Epidermal melanocyte (primary cell): Measurements from ENCODE around the gene FAM151B.
"Not testable (repeated sequence)": the region's sequence is repeated elsewhere in the genome, so short reads cannot be mapped to it uniquely, and the experiment has no call there.

ENCODE experiments used
- DNase-seq: peaks from one replicate; pipeline ENCODE4 v3.0.0; 2011; ENCODE audit warnings: low spot score; ENCODE audit not compliant: insufficient read length

FAM151B gene

GRCh38 chr5:80503641-80504040, 15.7 kb downstream of the FAM151B start:
- DNase-seq, result no peak

GRCh38 chr5:80504833-80505232, 16.9 kb downstream of the FAM151B start:
- DNase-seq, result no peak

GRCh38 chr5:80507663-80508062, 19.8 kb downstream of the FAM151B start:
- DNase-seq, result no peak

- DNase-seq, result no peak
These were observed 20.9 kb downstream of the FAM151B start for GRCh38 chr5:80508844-80509243.

- DNase-seq, result no peak
These were observed 21.5 kb downstream of the FAM151B start for GRCh38 chr5:80509362-80509761.

- DNase-seq, result no peak
These were observed 28.9 kb downstream of the FAM151B start for GRCh38 chr5:80516826-80517225.

GRCh38 chr5:80540691-80541090, 52.8 kb downstream of the FAM151B start:
- no peak for DNase-seq

GRCh38 chr5:80541392-80541791, 53.5 kb downstream of the FAM151B start:
- no peak for DNase-seq

- no peak for DNase-seq
These were observed 66.7 kb downstream of the FAM151B start for GRCh38 chr5:80554646-80555045.

GRCh38 chr5:80555099-80555498, 67.2 kb downstream of the FAM151B start:
- DNase-seq, result no peak

- DNase-seq, result no peak
These were observed 71.3 kb downstream of the FAM151B start for GRCh38 chr5:80559244-80559643.

GRCh38 chr5:80565330-80565729, 77.4 kb downstream of the FAM151B start:
- no peak for DNase-seq

- no peak for DNase-seq
These were observed 78.9 kb downstream of the FAM151B start for GRCh38 chr5:80566711-80567259.

GRCh38 chr5:80568251-80568650, 80.4 kb downstream of the FAM151B start:
- no peak for DNase-seq

GRCh38 chr5:80569086-80569960, 81.4 kb downstream of the FAM151B start:
- no peak for DNase-seq

- DNase-seq, result no peak
These were observed 82.3 kb downstream of the FAM151B start, which contains the start of gene ANKRD34B for GRCh38 chr5:80569961-80570786. ANKRD34B (minus strand) TSS chr5:80570280; CDS start chr5:80560019, 10,261 bp downstream.

- no peak for DNase-seq
These were observed 85.2 kb downstream of the FAM151B start for GRCh38 chr5:80573062-80573461.

- DNase-seq, result no peak
These were observed 88.5 kb downstream of the FAM151B start for GRCh38 chr5:80576383-80576782.

- no peak for DNase-seq
These were observed 89.8 kb downstream of the FAM151B start for GRCh38 chr5:80577707-80578106.

GRCh38 chr5:80579050-80579449, 91.2 kb downstream of the FAM151B start:
- DNase-seq, result no peak

- DNase-seq, result not testable (repeated sequence)
These were observed 92.4 kb downstream of the FAM151B start for GRCh38 chr5:80580291-80580690.

- no peak for DNase-seq
These were observed 96.9 kb downstream of the FAM151B start for GRCh38 chr5:80584770-80585169.
